Left ventricle myocardium inferior (tissue), 1 donor: ENCODE data around the gene XPR1. TPM values are rescaled to one million over a fixed set of nuclear protein-coding genes. Genes with fewer than 3 reads are reported as not detected.

Experiments used
- DNase-seq: peaks from one replicate; pipeline ENCODE4 v3.0.0-alpha.2; 2020
- H3K27ac ChIP-seq: fragments of 200-600 bp; replicated peaks from 2 replicates; pipeline ENCODE4 v1.8.0; 2021
- H3K27me3 ChIP-seq: fragments of 200-600 bp; 2 replicates; pipeline ENCODE4 v1.8.0; 2021; ENCODE audit warnings: low read depth
- H3K36me3 ChIP-seq: fragments of 200-600 bp; 2 replicates; pipeline ENCODE4 v1.8.0; 2021
- H3K4me1 ChIP-seq: fragments of 200-600 bp; 2 replicates; pipeline ENCODE4 v1.8.0; 2021
- H3K4me3 ChIP-seq: fragments of 200-600 bp; 2 replicates; pipeline ENCODE4 v1.8.0; 2021; ENCODE audit warnings: mild to moderate bottlenecking, moderate library complexity
- H3K9me3 ChIP-seq: fragments of 200-600 bp; replicated peaks from 2 replicates; pipeline ENCODE4 v1.8.0; 2021
- intact Hi-C: fragments of 100-400 bp; cut with micrococcal nuclease; formaldehyde crosslinking; loops from one replicate; pipeline ENCODE4 v1.11.0; 2022
- total RNA-seq: library from RNA; stranded (reverse); fragmentation: NEBNext Ultra II Directional; extraction: Animal tissue kit (Norgen Biotek cat#: 25700); gene quantifications from one replicate; pipeline ENCODE4 v1.2.1, GENCODE V29; 2021
- TF ChIP-seq, protein P1 (sequence below): fragments of 200-600 bp; IDR thresholded peaks from 2 replicates; pipeline ENCODE4 v1.8.0; 2021; ENCODE audit warnings: antibody characterized with exemption, mild to moderate bottlenecking, borderline replicate concordance
- donor health status: DM: no; HTN: yes; CAD: no; lungs with severe emphysema.

Gene XPR1
- total RNA-seq, 1 donor from 2014 or later = 60.4 TPM

- Histone ChIP-seq H3K36me3 (peaks cover 34% of the 10 kb centered on the region), H3K27ac (no peak overlapping the region), H3K27me3 (no peaks in the 10 kb centered on the region), H3K4me3 (no peak overlapping the region), H3K9me3 (no peaks in the 10 kb centered on the region), H3K4me1 (peaks cover 8% of the 10 kb centered on the region)
- intact Hi-C loops = no loop called here
- no peak for DNase-seq
- TF ChIP-seq, protein P1, sequence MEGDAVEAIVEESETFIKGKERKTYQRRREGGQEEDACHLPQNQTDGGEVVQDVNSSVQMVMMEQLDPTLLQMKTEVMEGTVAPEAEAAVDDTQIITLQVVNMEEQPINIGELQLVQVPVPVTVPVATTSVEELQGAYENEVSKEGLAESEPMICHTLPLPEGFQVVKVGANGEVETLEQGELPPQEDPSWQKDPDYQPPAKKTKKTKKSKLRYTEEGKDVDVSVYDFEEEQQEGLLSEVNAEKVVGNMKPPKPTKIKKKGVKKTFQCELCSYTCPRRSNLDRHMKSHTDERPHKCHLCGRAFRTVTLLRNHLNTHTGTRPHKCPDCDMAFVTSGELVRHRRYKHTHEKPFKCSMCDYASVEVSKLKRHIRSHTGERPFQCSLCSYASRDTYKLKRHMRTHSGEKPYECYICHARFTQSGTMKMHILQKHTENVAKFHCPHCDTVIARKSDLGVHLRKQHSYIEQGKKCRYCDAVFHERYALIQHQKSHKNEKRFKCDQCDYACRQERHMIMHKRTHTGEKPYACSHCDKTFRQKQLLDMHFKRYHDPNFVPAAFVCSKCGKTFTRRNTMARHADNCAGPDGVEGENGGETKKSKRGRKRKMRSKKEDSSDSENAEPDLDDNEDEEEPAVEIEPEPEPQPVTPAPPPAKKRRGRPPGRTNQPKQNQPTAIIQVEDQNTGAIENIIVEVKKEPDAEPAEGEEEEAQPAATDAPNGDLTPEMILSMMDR = no peak
These were observed 171.0 kb downstream of the XPR1 start for GRCh38 chr1:180802813-180803212.

GRCh38 chr1:180805316-180805715 is 173.5 kb downstream of the XPR1 start:
- no peaks in the 10 kb centered on the region for H3K27me3 ChIP-seq
- no peak overlapping the region for H3K27ac ChIP-seq
- peaks cover 45% of the 10 kb centered on the region for H3K36me3 ChIP-seq
- H3K4me3 ChIP-seq = no peak overlapping the region
- H3K9me3 ChIP-seq = no peaks in the 10 kb centered on the region
- DNase-seq = no peak
- intact Hi-C loops = no loop called here
- TF ChIP-seq, protein P1 = no peak
- peaks cover 8% of the 10 kb centered on the region for H3K4me1 ChIP-seq

DNA sequence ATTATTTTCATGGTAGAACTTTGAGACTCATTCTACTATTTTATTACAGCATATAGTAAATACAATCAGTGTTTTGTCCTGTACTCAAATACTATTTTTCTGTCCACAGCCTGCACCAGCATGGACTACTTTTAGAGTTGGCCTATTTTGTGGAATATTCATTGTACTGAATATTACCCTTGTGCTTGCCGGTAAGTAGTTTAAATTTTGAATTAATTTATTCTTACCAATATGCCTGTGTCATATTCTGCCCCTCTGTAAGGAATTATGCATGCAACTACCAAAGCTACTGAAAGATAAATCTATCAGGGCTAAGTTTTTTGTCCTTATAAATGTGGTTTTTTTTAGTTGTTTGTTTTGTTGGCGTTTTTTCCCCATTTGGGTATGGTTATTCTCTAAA is 179.5 kb downstream of the XPR1 start:
- TF ChIP-seq, protein P1 = no peak
- peaks cover 12% of the 10 kb centered on the region for H3K4me1 ChIP-seq
- peaks cover 50% of the 10 kb centered on the region for H3K36me3 ChIP-seq
- no peak overlapping the region for H3K27ac ChIP-seq
- no peaks in the 10 kb centered on the region for H3K9me3 ChIP-seq
- no peak for DNase-seq
- H3K4me3 ChIP-seq = no peak overlapping the region
- intact Hi-C loops = no loop called here
- no peaks in the 10 kb centered on the region for H3K27me3 ChIP-seq

DNA sequence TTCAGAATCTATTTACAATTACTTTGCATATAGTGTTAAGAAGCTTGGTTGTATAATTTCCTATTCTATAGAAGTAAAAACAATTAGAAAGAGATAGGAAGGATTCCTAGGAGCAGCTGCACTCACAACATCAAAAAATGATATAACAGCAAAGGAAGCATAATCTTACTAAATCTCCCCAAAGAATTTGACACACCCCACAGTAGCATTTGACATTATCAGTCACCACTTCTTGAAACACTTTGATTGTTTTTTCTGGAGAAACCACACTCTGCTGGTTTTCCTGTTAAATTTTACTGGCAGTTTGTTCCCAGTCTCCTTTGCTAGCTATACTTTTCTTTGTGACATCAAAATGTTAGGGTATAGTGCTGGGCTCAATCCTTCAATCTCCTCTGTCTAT is 180.1 kb downstream of the XPR1 start:
- Histone ChIP-seq H3K36me3 (peaks cover 44% of the 10 kb centered on the region), H3K27me3 (no peaks in the 10 kb centered on the region), H3K27ac (no peak overlapping the region), H3K4me3 (no peak overlapping the region), H3K9me3 (no peaks in the 10 kb centered on the region), H3K4me1 (peaks cover 12% of the 10 kb centered on the region)
- no peak for DNase-seq
- TF ChIP-seq, protein P1 = no peak
- intact Hi-C loops = no loop called here

DNA sequence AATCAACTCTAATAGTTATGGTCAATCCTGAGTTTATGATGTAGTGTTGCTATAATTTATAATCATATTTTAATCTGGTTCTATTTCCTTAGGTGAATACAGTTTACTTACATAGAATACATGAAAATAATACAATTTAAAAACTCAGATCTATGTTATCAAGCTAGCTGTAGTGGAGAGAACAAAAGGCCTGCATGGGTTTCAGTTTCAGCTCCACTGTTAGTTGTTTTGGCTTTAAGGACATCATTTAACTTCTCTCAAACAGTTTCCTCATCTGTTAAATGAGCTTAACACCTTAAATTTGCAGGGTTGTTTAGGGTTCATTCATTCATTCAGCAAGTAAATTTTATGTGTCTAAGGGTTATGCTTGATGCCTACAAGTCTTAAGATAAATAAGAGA is 182.4 kb downstream of the XPR1 start:
- no peak for DNase-seq
- peaks cover 12% of the 10 kb centered on the region for H3K4me1 ChIP-seq
- TF ChIP-seq, protein P1 = no peak
- H3K9me3 ChIP-seq = no peaks in the 10 kb centered on the region
- peaks cover 24% of the 10 kb centered on the region for H3K36me3 ChIP-seq
- no peak overlapping the region for H3K27ac ChIP-seq
- intact Hi-C loops = no loop called here
- H3K27me3 ChIP-seq = no peaks in the 10 kb centered on the region
- no peak overlapping the region for H3K4me3 ChIP-seq

GRCh38 chr1:180815188-180815587 is 183.4 kb downstream of the XPR1 start:
- no peaks in the 10 kb centered on the region for H3K9me3 ChIP-seq
- intact Hi-C loops = no loop called here

More at GRCh38 chr1:180815188-180815587, 183.4 kb downstream of the XPR1 start:
- TF ChIP-seq, protein P1 = no peak
- Histone ChIP-seq H3K36me3 (peaks cover 26% of the 10 kb centered on the region), H3K27me3 (no peaks in the 10 kb centered on the region), H3K4me1 (peaks cover 12% of the 10 kb centered on the region), H3K27ac (no peak overlapping the region), H3K4me3 (no peak overlapping the region)
- no peak for DNase-seq
